Keratinocyte (primary cell): ENCODE results near the gene SHC3. TPM values are rescaled to one million over a fixed set of nuclear protein-coding genes. Genes with fewer than 3 reads are reported as not detected.

Experiments
- DNase-seq: peaks from one replicate; pipeline ENCODE4 v3.0.0-alpha.2; 2011; ENCODE audit warnings: low read depth, missing footprints, low spot score
- FAIRE-seq: peaks from 2 replicates; lab custom pipeline; 2011; peaks lifted over from hg19 to GRCh38; lab: Jason Lieb, UNC
- H2AFZ ChIP-seq: 2 replicates; pipeline ENCODE4 v1.6.0; 2012; ENCODE audit warnings: low read length, control low read depth, inconsistent platforms; ENCODE audit not compliant: control insufficient read depth
- H3K27ac ChIP-seq: 2 replicates; pipeline ENCODE4 v1.5.1; 2011; ENCODE audit warnings: low read length; ENCODE audit not compliant: control insufficient read depth, insufficient read depth
- H3K27me3 ChIP-seq: 3 replicates; pipeline ENCODE4 v1.6.0; 2011; ENCODE audit warnings: low read length; ENCODE audit not compliant: control insufficient read depth, insufficient read depth; ENCODE audit errors: extremely low read depth
- H3K36me3 ChIP-seq, 2 experiments: 2 replicates in 1 of 2; 3 replicates in 1 of 2; pipeline ENCODE4 v1.5.1; 2011; ENCODE audit warnings: low read length in 2 of 2, mild to moderate bottlenecking in 1 of 2; ENCODE audit not compliant: control insufficient read depth in 2 of 2, insufficient read depth in 2 of 2; ENCODE audit errors: extremely low read depth in 1 of 2
- H3K4me1 ChIP-seq: 3 replicates; pipeline ENCODE4 v1.5.1; 2011; ENCODE audit warnings: low read length; ENCODE audit not compliant: control insufficient read depth, insufficient read depth; ENCODE audit errors: extremely low read depth
- H3K4me2 ChIP-seq: 3 replicates; pipeline ENCODE4 v1.6.0; 2011; ENCODE audit warnings: low read depth, low read length; ENCODE audit not compliant: control insufficient read depth, insufficient read depth; ENCODE audit errors: extremely low read depth
- H3K4me3 ChIP-seq, 3 experiments: fragments of 200-600 bp in 1 of 3; sonication (generic) in 1 of 3; 2 replicates in 2 of 3; 3 replicates in 1 of 3; pipeline ENCODE4 v1.5.1; 2011 to 2016; ENCODE audit warnings: low read length in 3 of 3, mild to moderate bottlenecking in 3 of 3, control low read depth in 2 of 3, inconsistent platforms in 1 of 3, low read depth in 1 of 3, mixed read lengths in 1 of 3, mixed run types in 1 of 3, moderate library complexity in 1 of 3; ENCODE audit not compliant: control insufficient read depth in 2 of 3, insufficient read depth in 2 of 3; ENCODE audit errors: extremely low read depth in 1 of 3
- H3K79me2 ChIP-seq: 2 replicates; pipeline ENCODE4 v1.6.0; 2012; ENCODE audit warnings: low read length; ENCODE audit not compliant: control insufficient read depth, insufficient read depth
- H3K9ac ChIP-seq: 3 replicates; pipeline ENCODE4 v1.6.0; 2011; ENCODE audit warnings: low read length; ENCODE audit not compliant: control insufficient read depth, insufficient read depth; ENCODE audit errors: extremely low read depth
- H3K9me1 ChIP-seq: 3 replicates; pipeline ENCODE4 v1.6.0; 2011; ENCODE audit warnings: low read length; ENCODE audit not compliant: control insufficient read depth, insufficient read depth; ENCODE audit errors: extremely low read depth
- H3K9me3 ChIP-seq: 2 replicates; pipeline ENCODE4 v1.5.1; 2012; ENCODE audit warnings: low read depth, low read length; ENCODE audit not compliant: control insufficient read depth
- H4K20me1 ChIP-seq: 3 replicates; pipeline ENCODE4 v1.6.0; 2011; ENCODE audit warnings: low read length; ENCODE audit not compliant: control insufficient read depth, insufficient read depth; ENCODE audit errors: extremely low read depth
- CTCF ChIP-seq, 3 experiments: IDR thresholded peaks in 1 of 3; conservative IDR thresholded peaks in 1 of 3; optimal IDR thresholded peaks in 1 of 3; 2 replicates in 2 of 3; 3 replicates in 1 of 3; pipeline versions ENCODE3 to v1.5.1; 2011; ENCODE audit warnings: low read length in 3 of 3, mild to moderate bottlenecking in 3 of 3, moderate library complexity in 2 of 3, control low read depth in 1 of 3, inconsistent platforms in 1 of 3; ENCODE audit not compliant: insufficient read depth in 2 of 3; ENCODE audit errors: extremely low read depth in 1 of 3
- EZH2 ChIP-seq: IDR thresholded peaks from one replicate; pipeline ENCODE4 v1.6.1; 2012; ENCODE audit warnings: inconsistent platforms, mild to moderate bottlenecking, low read length, moderate library complexity
- dilution Hi-C: fragments of 300-500 bp; cut with MboI; formaldehyde crosslinking; loops from one replicate; pipeline ENCODE4 v1.7.0; 2020; ENCODE audit warnings: low sequenced_read_pairs; ENCODE audit not compliant: extremely low pct_ligation_motif_present
- polyA plus RNA-seq, 5 experiments: library from polyadenylated mRNA; depleted of rRNA in 3 of 5; stranded (reverse) in 3 of 5; stranded (forward) in 1 of 5; unstranded in 1 of 5; fragments of >200 nt; gene quantifications; 1 replicate in 1 of 5; 2 replicates in 3 of 5; 3 replicates in 1 of 5; pipeline versions ENCODE4 v1.2.1 to v1.2.3, GENCODE V29; 2011 to 2012; ENCODE audit warnings: missing spikeins in 2 of 5, low read depth in 1 of 5, low replicate concordance in 1 of 5

SHC3 gene
- polyA plus RNA-seq, 1 donor (not counting 4 experiments of a cell fraction or from before 2014, with no cell fraction given): 0.03 TPM

- Histone ChIP-seq H3K4me2 (no peak overlapping the region), H3K36me3 (no peaks in the 10 kb centered on the region), H3K27ac (no peak overlapping the region), H3K9ac (no peak overlapping the region), H3K4me3 (no peak overlapping the region), H4K20me1 (no peaks in the 10 kb centered on the region), H3K79me2 (no peaks in the 10 kb centered on the region), H2AFZ (no peak overlapping the region), H3K9me1 (no peaks in the 10 kb centered on the region), H3K9me3 (no peaks in the 10 kb centered on the region), H3K27me3 (no peaks in the 10 kb centered on the region), H3K4me1 (no peaks in the 10 kb centered on the region)
- no peak for TF ChIP-seq CTCF (optimal IDR thresholded peaks at IDR 0.05 in 1 of 3, IDR thresholded peaks at IDR 0.05 in 1 of 3, conservative IDR thresholded peaks at IDR 0.05 in 1 of 3; ENCODE audit: extremely low read depth in 1 of 3, insufficient read depth in 2 of 3, low read length in 3 of 3)
- TF ChIP-seq EZH2: no peak
- DNase-seq: no peak
- dilution Hi-C loops: no loop called here
- no peak for FAIRE-seq
Measured at GRCh38 chr9:89204801-89205200, 26.2 kb upstream of the SHC3 start.

GRCh38 chr9:89195131-89195797, 16.6 kb upstream of the SHC3 start:
- Histone ChIP-seq H2AFZ (no peak overlapping the region), H3K4me2 (no peak overlapping the region), H3K36me3 (no peaks in the 10 kb centered on the region), H3K79me2 (no peaks in the 10 kb centered on the region), H3K9me1 (no peaks in the 10 kb centered on the region), H3K4me3 (no peak overlapping the region), H3K27me3 (no peaks in the 10 kb centered on the region), H3K4me1 (no peaks in the 10 kb centered on the region), H3K9ac (no peak overlapping the region), H4K20me1 (no peaks in the 10 kb centered on the region), H3K9me3 (peaks cover 2% of the 10 kb centered on the region), H3K27ac (no peak overlapping the region)
- no peak for DNase-seq
- dilution Hi-C loops: no loop called here
- no peak for FAIRE-seq
- TF ChIP-seq EZH2: no peak
- TF ChIP-seq CTCF (optimal IDR thresholded peaks at IDR 0.05 in 1 of 3, IDR thresholded peaks at IDR 0.05 in 1 of 3, conservative IDR thresholded peaks at IDR 0.05 in 1 of 3; ENCODE audit: extremely low read depth in 1 of 3, insufficient read depth in 2 of 3, low read length in 3 of 3): no peak
